Measurements from ENCODE around the gene ERICH4. TPM values are rescaled to one million over a fixed set of nuclear protein-coding genes. Genes with fewer than 3 reads are reported as not detected.

Gene ERICH4
- polyA plus RNA-seq, 1 of the 3 experiments (the other 2 are of a cell fraction) = not detected

- TF ChIP-seq ZBTB33 (IDR thresholded peaks at IDR 0.05; ENCODE audit: borderline replicate concordance, low read depth) = no peak
- TF ChIP-seq POLR2AphosphoS5 (IDR thresholded peaks at IDR 0.05; ENCODE audit: low read depth, low read length) = no peak
- TF ChIP-seq MAX (IDR thresholded peaks at IDR 0.05; ENCODE audit: low read depth) = no peak
These were observed 28.5 kb upstream of the ERICH4 start (continued) for GRCh38 chr19:41414461-41414860.

GRCh38 chr19:41415154-41415571 is 27.8 kb upstream of the ERICH4 start:
- H3K4me3 ChIP-seq (ENCODE audit: low read depth in 2 of 2, low read length in 1 of 2) = no peak overlapping the region
- H3K4me1 ChIP-seq (ENCODE audit: control insufficient read depth in 1 of 2, insufficient read depth in 2 of 2, low read depth in 1 of 2, low read length in 1 of 2) = peaks cover 0 to 12% of the 10 kb centered on the region in 2 experiments; a peak in 1 of 4 replicates
- H3K36me3 ChIP-seq (replicated peaks in 1 of 2; ENCODE audit: control insufficient read depth in 1 of 2, insufficient read depth in 2 of 2, low read length in 1 of 2) = peaks cover 3 to 30% of the 10 kb centered on the region in 2 experiments
- no peaks in the 10 kb centered on the region for H4K20me1 ChIP-seq (ENCODE audit: insufficient read depth)
- no peak overlapping the region for H2AFZ ChIP-seq (ENCODE audit: low read depth)
- 90% methylated on average over 5 of the region's 9 CpGs for WGBS (ENCODE audit: low lambda C conversion rate)
- H3K4me2 ChIP-seq = no peak overlapping the region
- no peaks in the 10 kb centered on the region for H3K79me2 ChIP-seq (ENCODE audit: insufficient read depth)
- no peak for DNase-seq
- ChIA-PET POLR2A (no interaction called here), CTCF (interaction anchor here (0.7 kb wide), 1 partner anchor 34 kb away, joined by 4 read pairs; no protein-coding TSS in a partner anchor)
- no peak overlapping the region for H3K27ac ChIP-seq (ENCODE audit: low read depth in 2 of 2, low read length in 1 of 2)
- H3K27me3 ChIP-seq (ENCODE audit: insufficient read depth) = no peaks in the 10 kb centered on the region
- TF ChIP-seq GABPA (IDR thresholded peaks at IDR 0.05; ENCODE audit: low read depth) (no peak), MAX (IDR thresholded peaks at IDR 0.05; ENCODE audit: low read depth) (no peak), CHD2 (IDR thresholded peaks at IDR 0.05; ENCODE audit: low read length, partially characterized antibody) (no peak), FOXM1 (IDR thresholded peaks at IDR 0.05; ENCODE audit: low read depth) (no peak), REST (IDR thresholded peaks at IDR 0.05; ENCODE audit: low read depth, low read length) (no peak), YY1 (IDR thresholded peaks at IDR 0.05; ENCODE audit: low read depth) (no peak), TEAD4 (IDR thresholded peaks at IDR 0.05; ENCODE audit: borderline replicate concordance, insufficient read depth) (no peak), FOSL2 (IDR thresholded peaks at IDR 0.05; ENCODE audit: borderline replicate concordance, low read depth) (no peak), ZBTB33 (IDR thresholded peaks at IDR 0.05; ENCODE audit: borderline replicate concordance, low read depth) (no peak), IRF3 (IDR thresholded peaks at IDR 0.05; ENCODE audit: low read depth, low read length) (no peak), NFIC (IDR thresholded peaks at IDR 0.05; ENCODE audit: borderline replicate concordance) (no peak)
- no peak overlapping the region for H3K9ac ChIP-seq
- H3K9me3 ChIP-seq = no peaks in the 10 kb centered on the region
- H3F3A ChIP-seq (replicated peaks; ENCODE audit: insufficient read depth) = no peaks in the 10 kb centered on the region
- no peaks in the 10 kb centered on the region for H3K9me2 ChIP-seq

All from SK-N-SH (cell line).